ENCODE data around the gene RAPGEF2.
"Not testable (repeated sequence)": the region's sequence is repeated elsewhere in the genome, so short reads cannot be mapped to it uniquely, and the experiment has no call there.

The RAPGEF2 gene

GRCh38 chr4:159250751-159251325 lies 148.0 kb downstream of the RAPGEF2 start:
- no peak for DNase-seq

- DNase-seq, result not testable (repeated sequence)
Measured at GRCh38 chr4:159251580-159251979, 148.7 kb downstream of the RAPGEF2 start.

- no peak for DNase-seq
Measured at GRCh38 chr4:159252491-159252890, 149.6 kb downstream of the RAPGEF2 start.

DNA sequence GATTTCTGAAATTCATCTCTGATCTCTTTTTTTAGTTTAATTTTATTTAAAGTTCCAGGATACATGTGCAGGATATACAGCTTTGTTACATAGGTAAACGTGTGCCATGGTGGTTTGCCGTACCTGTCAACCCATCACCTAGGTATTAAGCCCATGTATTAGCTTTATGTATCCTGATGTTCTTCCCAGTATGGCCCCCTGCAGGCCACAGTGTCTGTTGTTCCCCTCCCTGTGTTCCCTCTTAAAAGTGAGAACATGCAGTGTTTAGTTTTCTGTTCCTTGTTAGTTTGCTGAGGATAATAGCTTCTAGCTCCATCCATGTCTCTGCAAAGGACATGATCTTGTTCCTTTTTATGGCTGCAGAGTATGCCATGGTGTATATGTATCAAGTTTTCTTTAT lies 153.2 kb downstream of the RAPGEF2 start:
- no peak for DNase-seq

GRCh38 chr4:159258889-159259560 lies 156.1 kb downstream of the RAPGEF2 start:
- DNase-seq, result no peak

- DNase-seq, result no peak
Measured at GRCh38 chr4:159264057-159264456, 161.2 kb downstream of the RAPGEF2 start.

DNA sequence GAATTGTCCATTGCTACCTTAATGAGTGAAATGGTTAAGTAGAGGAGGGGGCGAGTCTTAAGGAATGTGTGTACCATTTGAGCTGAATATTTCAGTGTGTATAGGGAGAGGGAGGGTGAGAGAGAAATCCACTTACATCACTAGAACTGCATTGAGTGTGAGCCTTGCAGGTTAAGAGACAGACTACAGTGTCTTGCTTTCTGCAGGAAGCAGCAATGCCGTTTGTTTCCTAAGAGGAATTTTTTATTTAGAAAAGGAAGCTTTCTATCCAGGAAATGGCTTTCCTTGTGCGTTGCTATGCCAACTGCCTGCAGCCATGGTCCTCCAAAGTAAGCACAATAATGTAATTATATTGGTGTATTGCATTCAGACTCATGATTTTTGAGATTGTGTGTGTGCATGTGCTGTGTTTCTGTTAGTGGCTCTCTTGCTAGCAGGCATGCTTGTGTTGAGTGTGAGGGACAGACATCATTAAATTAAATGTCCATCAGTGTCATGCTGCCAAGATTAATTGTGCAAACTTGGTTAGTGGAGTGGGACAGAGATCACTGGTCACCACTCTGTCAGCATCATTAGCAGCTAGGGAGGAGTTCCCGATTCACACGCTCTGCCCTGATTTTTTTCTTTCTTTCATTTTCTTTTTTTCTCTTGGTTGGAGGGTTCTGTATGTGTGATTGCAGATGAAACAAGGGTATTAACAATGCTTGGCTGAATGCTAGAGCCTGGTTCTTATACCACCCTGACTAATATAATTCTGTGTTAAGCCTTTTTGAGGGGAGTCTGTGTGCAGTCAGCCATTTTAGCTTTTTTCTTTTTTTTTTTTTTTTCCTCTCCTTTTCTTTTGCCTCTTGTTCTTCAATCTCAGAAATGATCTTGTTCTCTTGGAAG lies 164.3 kb downstream of the RAPGEF2 start:
- no peak for DNase-seq

DNA sequence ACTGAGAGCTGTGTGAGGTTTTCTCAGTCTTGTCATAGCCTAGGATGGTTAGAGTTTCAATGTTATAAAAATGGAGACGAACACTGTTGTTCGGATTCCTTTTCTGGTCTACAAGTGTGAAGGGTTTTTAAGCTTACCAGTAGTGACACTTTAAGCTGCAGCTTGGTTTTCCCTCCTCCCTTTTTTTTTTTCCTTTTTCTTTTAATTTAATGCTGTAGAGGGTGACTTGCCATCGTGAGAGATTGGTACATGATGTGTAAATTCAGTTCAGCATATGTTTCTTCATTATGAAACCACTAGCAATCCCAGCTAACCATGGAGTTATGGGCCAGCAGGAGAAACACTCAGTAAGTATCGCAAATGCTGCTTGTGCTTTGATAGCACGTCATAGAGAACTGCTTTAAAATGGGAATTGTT lies 165.0 kb downstream of the RAPGEF2 start:
- DNase-seq, result no peak

DNA sequence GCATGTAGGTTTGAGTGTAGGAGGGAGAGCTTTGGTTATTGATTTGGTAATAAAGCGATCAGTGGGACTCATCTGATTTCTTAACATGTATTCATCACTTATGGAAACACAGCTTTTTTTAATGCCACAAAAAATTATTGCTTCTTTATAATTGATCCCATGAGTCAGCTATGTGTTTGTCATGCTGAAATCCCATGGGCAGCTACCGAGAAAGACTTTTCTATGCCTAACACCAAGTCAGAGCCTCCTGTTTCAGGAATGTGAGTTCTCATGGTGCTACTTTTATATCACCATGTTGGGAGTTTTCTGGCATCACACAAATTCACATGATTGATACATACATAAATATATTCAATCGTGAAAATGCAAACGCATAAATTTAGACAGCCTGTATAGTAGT lies 165.7 kb downstream of the RAPGEF2 start:
- DNase-seq, result no peak

- DNase-seq, result no peak
Measured at GRCh38 chr4:159269116-159269515, 166.2 kb downstream of the RAPGEF2 start.

DNA sequence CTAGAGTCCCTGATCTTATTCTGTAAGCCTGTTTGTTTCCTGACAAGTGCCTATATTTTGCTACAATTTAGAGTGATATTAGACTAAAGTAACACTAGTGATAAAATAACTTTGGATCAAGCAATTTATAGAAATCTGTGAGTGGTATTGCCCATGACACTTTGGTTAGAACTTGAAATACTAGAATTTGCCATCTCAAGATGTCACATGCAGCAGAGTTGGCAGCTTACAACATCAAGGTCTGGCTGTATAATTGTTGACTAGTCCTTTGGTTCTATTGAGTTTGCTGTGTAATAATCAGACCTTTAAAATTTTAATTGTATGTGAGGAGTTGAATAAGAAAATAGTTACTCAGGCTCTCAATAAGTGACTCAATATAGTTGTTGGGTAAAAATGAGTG lies 167.1 kb downstream of the RAPGEF2 start:
- no peak for DNase-seq

GRCh38 chr4:159271856-159272255 lies 169.0 kb downstream of the RAPGEF2 start:
- DNase-seq, result no peak

DNA sequence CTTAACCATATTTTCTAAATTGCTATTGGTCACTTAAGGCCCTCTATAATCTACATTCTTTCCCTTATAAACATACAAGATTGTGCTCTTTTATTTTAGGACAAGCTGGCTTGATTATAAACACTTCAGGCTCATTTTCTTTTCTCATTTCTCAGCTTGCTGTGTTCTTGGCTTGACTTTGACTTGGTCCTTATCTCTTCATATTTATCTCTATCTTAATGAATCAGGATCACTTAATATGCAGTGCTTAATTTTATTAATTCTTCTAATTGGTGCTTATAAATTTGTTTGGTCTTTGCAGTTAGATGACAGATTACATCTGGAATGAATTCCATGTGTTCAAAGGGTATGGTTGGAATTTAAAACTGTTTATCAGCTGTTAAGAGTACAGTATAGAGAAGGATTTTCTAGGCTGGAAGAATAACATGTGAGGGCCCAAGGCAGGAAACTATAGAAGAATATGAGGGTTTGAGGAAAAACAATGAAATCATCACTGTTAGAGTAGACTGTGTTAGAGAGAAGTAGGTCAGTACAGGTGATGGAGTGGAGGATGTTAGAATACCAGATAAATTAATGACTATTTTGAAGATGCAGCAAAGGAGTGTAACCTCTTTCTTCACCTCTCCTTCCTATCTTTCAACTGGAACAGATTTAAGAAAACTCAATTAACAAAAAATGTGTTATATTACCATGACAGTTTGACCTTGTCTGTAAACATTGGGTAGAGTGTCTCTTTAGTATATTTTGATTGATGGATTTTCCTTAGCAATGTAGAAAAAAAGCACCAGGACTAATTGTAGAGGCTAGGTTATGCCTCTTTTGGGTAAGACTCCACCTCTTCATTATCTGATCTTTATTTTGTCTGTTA lies 169.6 kb downstream of the RAPGEF2 start:
- no peak for DNase-seq

DNA sequence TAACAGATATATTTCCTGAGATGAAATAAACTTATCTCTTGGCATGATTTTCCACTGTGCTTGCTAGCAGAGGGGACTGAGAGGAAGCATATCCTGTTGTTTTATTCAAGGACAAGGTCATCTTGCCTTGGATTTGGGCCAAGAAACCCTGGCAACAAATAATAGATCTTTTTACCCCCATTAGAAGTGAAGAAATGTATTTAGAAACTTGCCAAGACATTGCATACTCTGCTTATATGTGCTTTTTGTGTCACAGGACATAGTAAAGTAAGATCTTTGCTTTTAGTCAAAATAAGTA lies 170.2 kb downstream of the RAPGEF2 start:
- no peak for DNase-seq

- no peak for DNase-seq
Measured at GRCh38 chr4:159273841-159274240, 171.0 kb downstream of the RAPGEF2 start.

- no peak for DNase-seq
Measured at GRCh38 chr4:159278399-159278798, 175.5 kb downstream of the RAPGEF2 start.

DNA sequence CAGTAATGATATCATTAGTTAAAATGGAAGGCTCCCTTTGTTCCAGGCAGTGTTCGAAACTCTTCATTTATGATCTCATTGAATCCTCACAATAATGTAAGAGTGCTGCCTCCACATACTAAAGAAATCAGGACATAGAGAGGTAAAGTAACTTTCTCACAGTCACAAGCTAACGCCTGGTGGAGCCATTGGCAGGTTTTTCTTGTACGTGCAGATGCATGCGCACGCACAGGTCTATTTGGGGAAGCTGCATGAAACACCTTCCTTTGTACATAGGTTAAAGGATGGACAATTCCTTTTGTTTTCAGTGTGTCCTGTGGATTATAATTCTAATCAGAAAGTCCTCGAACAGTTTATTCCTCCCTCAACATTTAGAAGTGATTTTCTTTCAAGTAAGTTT lies 176.2 kb downstream of the RAPGEF2 start:
- DNase-seq, result no peak

- DNase-seq, result no peak
Measured at GRCh38 chr4:159280442-159281172, 177.7 kb downstream of the RAPGEF2 start.

- no peak for DNase-seq
Measured at GRCh38 chr4:159281771-159282170, 178.9 kb downstream of the RAPGEF2 start.

- no peak for DNase-seq
Measured at GRCh38 chr4:159282329-159282728, 179.4 kb downstream of the RAPGEF2 start.

GRCh38 chr4:159282944-159283343 lies 180.1 kb downstream of the RAPGEF2 start:
- no peak for DNase-seq

- no peak for DNase-seq
Measured at GRCh38 chr4:159283696-159284095, 180.8 kb downstream of the RAPGEF2 start.

All from activated gamma-delta T cell treated with Interleukin-2 at 50 U/mL for 16 hours (primary cell).